ENCODE data around the gene IRF7. TPM values are rescaled to one million over a fixed set of nuclear protein-coding genes. Genes with fewer than 3 reads are reported as not detected.

Gene IRF7
- total RNA-seq, 4 donors from 2014 or later = 9.0 to 37.7 (median 27.5) TPM

GRCh38 chr11:643849-644738, 28.3 kb upstream of the IRF7 start:
- no peak for TF ChIP-seq POLR2A (IDR thresholded peaks at IDR 0.05)
- TF ChIP-seq EP300 (IDR thresholded peaks at IDR 0.05) = no peak
- TF ChIP-seq CTCF (IDR thresholded peaks at IDR 0.05) = no peak
- H3K36me3 ChIP-seq = peaks cover 0 to 73% (median 4%) of the 10 kb centered on the region in 3 donors
- no peak overlapping the region for H3K27ac ChIP-seq
- no peak overlapping the region for H3K4me3 ChIP-seq
- H3K9me3 ChIP-seq = no peaks in the 10 kb centered on the region
- H3K4me1 ChIP-seq = peaks cover 0 to 14% (median 1%) of the 10 kb centered on the region in 4 donors
- H3K27me3 ChIP-seq = peaks cover 0 to 6% of the 10 kb centered on the region in 2 donors
- WGBS, 2 donors = 87% methylated on average over 45 to 50 of the region's 50 CpGs
- DNase-seq (ENCODE audit: low spot score in 2 of 2) = no peak

- H3K9me3 ChIP-seq = no peaks in the 10 kb centered on the region
- peaks cover 0 to 13% of the 10 kb centered on the region in 2 donors for H3K27me3 ChIP-seq
- TF ChIP-seq POLR2A (IDR thresholded peaks at IDR 0.05) = no peak
- no peak for TF ChIP-seq CTCF (IDR thresholded peaks at IDR 0.05)
- no peak for TF ChIP-seq EP300 (IDR thresholded peaks at IDR 0.05)
- no peak overlapping the region for H3K4me3 ChIP-seq
- peaks cover 0 to 21% (median 7%) of the 10 kb centered on the region in 4 donors for H3K4me1 ChIP-seq
- peaks cover 0 to 73% (median 4%) of the 10 kb centered on the region in 3 donors for H3K36me3 ChIP-seq
- H3K27ac ChIP-seq = no peak overlapping the region
- WGBS, 2 donors = 92% methylated on average over 6 to 9 of the region's 9 CpGs
- DNase-seq (ENCODE audit: low spot score in 2 of 2) = no peak
These were observed 27.6 kb upstream of the IRF7 start for GRCh38 chr11:643366-643765.

GRCh38 chr11:641806-642370, 26.1 kb upstream of the IRF7 start:
- no peak for DNase-seq (ENCODE audit: low spot score in 2 of 2)
- H3K4me3 ChIP-seq = no peak overlapping the region
- no peaks in the 10 kb centered on the region for H3K9me3 ChIP-seq
- H3K27me3 ChIP-seq = peaks cover 0 to 25% of the 10 kb centered on the region in 2 donors
- peaks cover 0 to 36% (median 17%) of the 10 kb centered on the region in 4 donors for H3K4me1 ChIP-seq
- H3K27ac ChIP-seq = no peak overlapping the region
- TF ChIP-seq EP300 (IDR thresholded peaks at IDR 0.05) (no peak), POLR2A (IDR thresholded peaks at IDR 0.05) (no peak), CTCF (IDR thresholded peaks at IDR 0.05) (no peak)
- 86 to 88% methylated on average over 19 of the region's 19 CpGs for WGBS, 2 donors
- H3K36me3 ChIP-seq = peaks cover 0 to 62% (median 4%) of the 10 kb centered on the region in 3 donors

GRCh38 chr11:640021-640706, 24.4 kb upstream of the IRF7 start:
- H3K27ac ChIP-seq = no peak overlapping the region
- 25 to 60% methylated on average over 10 to 31 of the region's 69 CpGs for WGBS, 2 donors
- peaks cover 0 to 36% of the 10 kb centered on the region in 2 donors for H3K27me3 ChIP-seq
- no peak for DNase-seq (ENCODE audit: low spot score in 2 of 2)
- no peak for TF ChIP-seq EP300 (IDR thresholded peaks at IDR 0.05)
- TF ChIP-seq CTCF (IDR thresholded peaks at IDR 0.05) = no peak
- no peak for TF ChIP-seq POLR2A (IDR thresholded peaks at IDR 0.05)
- no peaks in the 10 kb centered on the region for H3K9me3 ChIP-seq
- peaks cover 0 to 48% (median 4%) of the 10 kb centered on the region in 3 donors for H3K36me3 ChIP-seq
- peaks cover 0 to 44% (median 20%) of the 10 kb centered on the region in 4 donors for H3K4me1 ChIP-seq
- H3K4me3 ChIP-seq = no peak overlapping the region

Data from tibial nerve (tissue), 4 donors.